ENCODE data around the gene CDH22. TPM values are rescaled to one million over a fixed set of nuclear protein-coding genes. Genes with fewer than 3 reads are reported as not detected.

Gene CDH22
- total and polyA plus RNA-seq, 2 donors (not counting 1 experiment from before 2014, with no cell fraction given), result not detected

- Histone ChIP-seq H3K9me3 (ENCODE audit: control insufficient read depth, insufficient read depth, low read depth, low read length) (no peaks in the 10 kb centered on the region), H3K9ac (ENCODE audit: insufficient read depth, low read length) (no peak overlapping the region), H3K79me2 (ENCODE audit: control insufficient read depth, insufficient read depth, low read length) (no peaks in the 10 kb centered on the region), H4K20me1 (ENCODE audit: control insufficient read depth, extremely low read depth, insufficient read depth, low read length) (peaks cover 3% of the 10 kb centered on the region), H3K27ac (ENCODE audit: insufficient read depth, low read length) (no peak overlapping the region), H3K4me3 (replicated peaks in 1 of 4; ENCODE audit: control extremely low read depth in 1 of 4, insufficient read depth in 1 of 4, low read depth in 3 of 4, low read length in 4 of 4) (no peak overlapping the region), H3K4me1 (ENCODE audit: control insufficient read depth, extremely low read depth, insufficient read depth, low read length) (no peaks in the 10 kb centered on the region), H3K36me3 (ENCODE audit: control insufficient read depth, insufficient read depth, low read length) (no peaks in the 10 kb centered on the region), H3K27me3 (ENCODE audit: control insufficient read depth, insufficient read depth, low read length) (peaks cover 6% of the 10 kb centered on the region), H3K4me2 (ENCODE audit: extremely low read depth, insufficient read depth, low read length) (no peak overlapping the region), H2AFZ (ENCODE audit: low read length) (no peak overlapping the region)
- DNase-seq (ENCODE audit: low read depth in 2 of 2), result no peak
- no peak for TF ChIP-seq EZH2 (IDR thresholded peaks at IDR 0.05; ENCODE audit: low read length, missing control alignments)
- TF ChIP-seq CTCF (conservative IDR thresholded peaks at IDR 0.05 in 1 of 2, IDR thresholded peaks at IDR 0.05 in 1 of 2; ENCODE audit: low read depth in 1 of 2, low read length in 2 of 2), result no peak
Observed at GRCh38 chr20:46279103-46279502, 29.2 kb downstream of the CDH22 start.

- H2AFZ ChIP-seq (ENCODE audit: low read length), result no peak overlapping the region
- H3K27me3 ChIP-seq (ENCODE audit: control insufficient read depth, insufficient read depth, low read length), result peaks cover 6% of the 10 kb centered on the region
Observed at GRCh38 chr20:46277602-46278001, 30.7 kb downstream of the CDH22 start.

GRCh38 chr20:46276531-46276930, 31.8 kb downstream of the CDH22 start:
- H3K27ac ChIP-seq (ENCODE audit: insufficient read depth, low read length), result no peak overlapping the region
- no peak overlapping the region for H3K4me2 ChIP-seq (ENCODE audit: extremely low read depth, insufficient read depth, low read length)
- peaks cover 3% of the 10 kb centered on the region for H4K20me1 ChIP-seq (ENCODE audit: control insufficient read depth, extremely low read depth, insufficient read depth, low read length)
- no peaks in the 10 kb centered on the region for H3K36me3 ChIP-seq (ENCODE audit: control insufficient read depth, insufficient read depth, low read length)
- TF ChIP-seq EZH2 (IDR thresholded peaks at IDR 0.05; ENCODE audit: low read length, missing control alignments), result no peak
- no peak for TF ChIP-seq CTCF (conservative IDR thresholded peaks at IDR 0.05 in 1 of 2, IDR thresholded peaks at IDR 0.05 in 1 of 2; ENCODE audit: low read depth in 1 of 2, low read length in 2 of 2)
- H3K4me1 ChIP-seq (ENCODE audit: control insufficient read depth, extremely low read depth, insufficient read depth, low read length), result no peaks in the 10 kb centered on the region
- no peak for DNase-seq (ENCODE audit: low read depth in 2 of 2)
- peaks cover 6% of the 10 kb centered on the region for H3K27me3 ChIP-seq (ENCODE audit: control insufficient read depth, insufficient read depth, low read length)
- H2AFZ ChIP-seq (ENCODE audit: low read length), result no peak overlapping the region
- H3K9me3 ChIP-seq (ENCODE audit: control insufficient read depth, insufficient read depth, low read depth, low read length), result no peaks in the 10 kb centered on the region
- H3K79me2 ChIP-seq (ENCODE audit: control insufficient read depth, insufficient read depth, low read length), result no peaks in the 10 kb centered on the region
- H3K9ac ChIP-seq (ENCODE audit: insufficient read depth, low read length), result no peak overlapping the region
- no peak overlapping the region for H3K4me3 ChIP-seq (replicated peaks in 1 of 4; ENCODE audit: control extremely low read depth in 1 of 4, insufficient read depth in 1 of 4, low read depth in 3 of 4, low read length in 4 of 4)

More at GRCh38 chr20:46277602-46278001, 30.7 kb downstream of the CDH22 start:
- TF ChIP-seq EZH2 (IDR thresholded peaks at IDR 0.05; ENCODE audit: low read length, missing control alignments) (no peak), CTCF (conservative IDR thresholded peaks at IDR 0.05 in 1 of 2, IDR thresholded peaks at IDR 0.05 in 1 of 2; ENCODE audit: low read depth in 1 of 2, low read length in 2 of 2) (no peak)
- Histone ChIP-seq H3K9ac (ENCODE audit: insufficient read depth, low read length) (no peak overlapping the region), H3K9me3 (ENCODE audit: control insufficient read depth, insufficient read depth, low read depth, low read length) (no peaks in the 10 kb centered on the region), H3K36me3 (ENCODE audit: control insufficient read depth, insufficient read depth, low read length) (no peaks in the 10 kb centered on the region), H3K79me2 (ENCODE audit: control insufficient read depth, insufficient read depth, low read length) (no peaks in the 10 kb centered on the region), H4K20me1 (ENCODE audit: control insufficient read depth, extremely low read depth, insufficient read depth, low read length) (peaks cover 3% of the 10 kb centered on the region), H3K4me3 (replicated peaks in 1 of 4; ENCODE audit: control extremely low read depth in 1 of 4, insufficient read depth in 1 of 4, low read depth in 3 of 4, low read length in 4 of 4) (no peak overlapping the region), H3K4me2 (ENCODE audit: extremely low read depth, insufficient read depth, low read length) (no peak overlapping the region), H3K27ac (ENCODE audit: insufficient read depth, low read length) (no peak overlapping the region), H3K4me1 (ENCODE audit: control insufficient read depth, extremely low read depth, insufficient read depth, low read length) (no peaks in the 10 kb centered on the region)
- DNase-seq (ENCODE audit: low read depth in 2 of 2), result no peak
